Measurements from ENCODE around the gene TCP1.

The TCP1 gene

GRCh38 chr6:159833556-159833955 lies 44.2 kb upstream of the TCP1 start:
- TF ChIP-seq CTCF (IDR thresholded peaks at IDR 0.05; ENCODE audit: low read depth, low read length) = no peak
- no peaks in the 10 kb centered on the region for H3K36me3 ChIP-seq
- no peaks in the 10 kb centered on the region for H3K9me3 ChIP-seq (ENCODE audit: severe bottlenecking)
- H3K27me3 ChIP-seq (ENCODE audit: insufficient read depth, low read depth, severe bottlenecking) = no peaks in the 10 kb centered on the region
- H3K4me3 ChIP-seq (ENCODE audit: low read depth, low read length) = no peak overlapping the region
- no peak for DNase-seq
- no peak overlapping the region for H3K27ac ChIP-seq

GRCh38 chr6:159832946-159833345 lies 43.5 kb upstream of the TCP1 start:
- no peak overlapping the region for H3K27ac ChIP-seq
- H3K9me3 ChIP-seq (ENCODE audit: severe bottlenecking) = no peaks in the 10 kb centered on the region
- H3K4me3 ChIP-seq (ENCODE audit: low read depth, low read length) = no peak overlapping the region
- no peaks in the 10 kb centered on the region for H3K27me3 ChIP-seq (ENCODE audit: insufficient read depth, low read depth, severe bottlenecking)
- no peaks in the 10 kb centered on the region for H3K36me3 ChIP-seq
- TF ChIP-seq CTCF (IDR thresholded peaks at IDR 0.05; ENCODE audit: low read depth, low read length) = no peak
- no peak for DNase-seq

- no peak for TF ChIP-seq CTCF (IDR thresholded peaks at IDR 0.05; ENCODE audit: low read depth, low read length)
These were observed 41.9 kb upstream of the TCP1 start for GRCh38 chr6:159831373-159831679.

GRCh38 chr6:159830501-159831372 lies 41.3 kb upstream of the TCP1 start:
- no peak for DNase-seq
- no peak overlapping the region for H3K4me3 ChIP-seq (ENCODE audit: low read depth, low read length)
- no peaks in the 10 kb centered on the region for H3K36me3 ChIP-seq
- no peaks in the 10 kb centered on the region for H3K9me3 ChIP-seq (ENCODE audit: severe bottlenecking)
- H3K27me3 ChIP-seq (ENCODE audit: insufficient read depth, low read depth, severe bottlenecking) = no peaks in the 10 kb centered on the region
- H3K27ac ChIP-seq = no peak overlapping the region
- no peak for TF ChIP-seq CTCF (IDR thresholded peaks at IDR 0.05; ENCODE audit: low read depth, low read length)

More at GRCh38 chr6:159831373-159831679, 41.9 kb upstream of the TCP1 start:
- no peaks in the 10 kb centered on the region for H3K36me3 ChIP-seq
- H3K4me3 ChIP-seq (ENCODE audit: low read depth, low read length) = no peak overlapping the region
- H3K27ac ChIP-seq = no peak overlapping the region
- H3K9me3 ChIP-seq (ENCODE audit: severe bottlenecking) = no peaks in the 10 kb centered on the region
- no peaks in the 10 kb centered on the region for H3K27me3 ChIP-seq (ENCODE audit: insufficient read depth, low read depth, severe bottlenecking)
- no peak for DNase-seq

- no peak overlapping the region for H3K4me3 ChIP-seq (ENCODE audit: low read depth, low read length)
- TF ChIP-seq CTCF (IDR thresholded peaks at IDR 0.05; ENCODE audit: low read depth, low read length) = no peak
- no peaks in the 10 kb centered on the region for H3K9me3 ChIP-seq (ENCODE audit: severe bottlenecking)
- no peaks in the 10 kb centered on the region for H3K27me3 ChIP-seq (ENCODE audit: insufficient read depth, low read depth, severe bottlenecking)
- H3K36me3 ChIP-seq = no peaks in the 10 kb centered on the region
- DNase-seq = no peak
- H3K27ac ChIP-seq = no peak overlapping the region
These were observed 40.1 kb upstream of the TCP1 start for GRCh38 chr6:159829526-159829925.

- Histone ChIP-seq H3K4me3 (ENCODE audit: low read depth, low read length) (no peak overlapping the region), H3K9me3 (ENCODE audit: severe bottlenecking) (no peaks in the 10 kb centered on the region), H3K27me3 (ENCODE audit: insufficient read depth, low read depth, severe bottlenecking) (no peaks in the 10 kb centered on the region), H3K27ac (no peak overlapping the region), H3K36me3 (no peaks in the 10 kb centered on the region)
- TF ChIP-seq CTCF (IDR thresholded peaks at IDR 0.05; ENCODE audit: low read depth, low read length) = no peak
- no peak for DNase-seq
These were observed 38.7 kb upstream of the TCP1 start for GRCh38 chr6:159828074-159828473.
